HL-60 (cell line): ENCODE results near the gene ARMH2.

Source experiments
- DNase-seq, 2 experiments: peaks; one replicate each; pipeline ENCODE4 v3.0.0-alpha.2; 2010 to 2020; ENCODE audit warnings: low read depth in 1 of 2, low spot score in 1 of 2
- H3K27ac ChIP-seq: fragments of 250-450 bp; sonication (Bioruptor Pico); replicated peaks from 2 replicates; pipeline ENCODE4 v1.5.1; 2020; ENCODE audit warnings: mild to moderate bottlenecking, moderate library complexity
- H3K27me3 ChIP-seq: fragments of 250-450 bp; sonication (Bioruptor Pico); 2 replicates; pipeline ENCODE4 v1.5.1; 2021; ENCODE audit warnings: mild to moderate bottlenecking, moderate library complexity; ENCODE audit not compliant: insufficient read depth, poor library complexity, severe bottlenecking
- H3K4me3 ChIP-seq: replicated peaks from 2 replicates; pipeline ENCODE4 v1.5.1; 2011; ENCODE audit warnings: mild to moderate bottlenecking, control low read depth, low read length; ENCODE audit not compliant: insufficient read depth
- CTCF ChIP-seq: IDR thresholded peaks from one replicate; pipeline ENCODE4 v1.5.1; 2011; ENCODE audit warnings: low read length, control low read depth, inconsistent platforms; ENCODE audit not compliant: insufficient read depth
- GABPA ChIP-seq: IDR thresholded peaks from 2 replicates; pipeline ENCODE4 v1.6.1; 2012; ENCODE audit warnings: low read depth
- POLR2AphosphoS5 ChIP-seq: IDR thresholded peaks from 2 replicates; pipeline ENCODE4 v1.6.1; 2012; ENCODE audit warnings: low read depth
- REST ChIP-seq: IDR thresholded peaks from 2 replicates; pipeline ENCODE4 v1.6.1; 2012; ENCODE audit warnings: low read depth; ENCODE audit not compliant: insufficient replicate concordance
- SPI1 ChIP-seq: IDR thresholded peaks from 2 replicates; pipeline ENCODE4 v1.6.1; 2012; ENCODE audit warnings: low read depth, mild to moderate bottlenecking, borderline replicate concordance

Gene ARMH2

GRCh38 chr6:24840187-24840586 lies 41.5 kb upstream of the ARMH2 start:
- H3K4me3 ChIP-seq = no peak overlapping the region
- no peaks in the 10 kb centered on the region for H3K27me3 ChIP-seq
- DNase-seq = no peak
- no peak overlapping the region for H3K27ac ChIP-seq
- TF ChIP-seq REST (no peak), GABPA (no peak), SPI1 (no peak), POLR2AphosphoS5 (no peak), CTCF (no peak)

GRCh38 chr6:24838994-24839393 lies 40.3 kb upstream of the ARMH2 start:
- TF ChIP-seq REST (no peak), CTCF (no peak), POLR2AphosphoS5 (no peak), SPI1 (no peak), GABPA (no peak)
- Histone ChIP-seq H3K4me3 (no peak overlapping the region), H3K27ac (no peak overlapping the region), H3K27me3 (no peaks in the 10 kb centered on the region)
- DNase-seq = no peak

- no peaks in the 10 kb centered on the region for H3K27me3 ChIP-seq
- no peak for DNase-seq
- no peak overlapping the region for H3K27ac ChIP-seq
- TF ChIP-seq REST (no peak), SPI1 (no peak), CTCF (no peak), GABPA (no peak), POLR2AphosphoS5 (no peak)
- no peak overlapping the region for H3K4me3 ChIP-seq
These were observed 39.4 kb upstream of the ARMH2 start for GRCh38 chr6:24838081-24838480.
